Hepatic stellate cell (primary cell): ENCODE data around the gene PHF21B.
"Not testable (repeated sequence)": the region's sequence is repeated elsewhere in the genome, so short reads cannot be mapped to it uniquely, and the experiment has no call there.

ENCODE experiments used
- DNase-seq: peaks from one replicate; pipeline ENCODE4 v3.0.0; 2011; ENCODE audit warnings: low spot score

Gene PHF21B

DNA sequence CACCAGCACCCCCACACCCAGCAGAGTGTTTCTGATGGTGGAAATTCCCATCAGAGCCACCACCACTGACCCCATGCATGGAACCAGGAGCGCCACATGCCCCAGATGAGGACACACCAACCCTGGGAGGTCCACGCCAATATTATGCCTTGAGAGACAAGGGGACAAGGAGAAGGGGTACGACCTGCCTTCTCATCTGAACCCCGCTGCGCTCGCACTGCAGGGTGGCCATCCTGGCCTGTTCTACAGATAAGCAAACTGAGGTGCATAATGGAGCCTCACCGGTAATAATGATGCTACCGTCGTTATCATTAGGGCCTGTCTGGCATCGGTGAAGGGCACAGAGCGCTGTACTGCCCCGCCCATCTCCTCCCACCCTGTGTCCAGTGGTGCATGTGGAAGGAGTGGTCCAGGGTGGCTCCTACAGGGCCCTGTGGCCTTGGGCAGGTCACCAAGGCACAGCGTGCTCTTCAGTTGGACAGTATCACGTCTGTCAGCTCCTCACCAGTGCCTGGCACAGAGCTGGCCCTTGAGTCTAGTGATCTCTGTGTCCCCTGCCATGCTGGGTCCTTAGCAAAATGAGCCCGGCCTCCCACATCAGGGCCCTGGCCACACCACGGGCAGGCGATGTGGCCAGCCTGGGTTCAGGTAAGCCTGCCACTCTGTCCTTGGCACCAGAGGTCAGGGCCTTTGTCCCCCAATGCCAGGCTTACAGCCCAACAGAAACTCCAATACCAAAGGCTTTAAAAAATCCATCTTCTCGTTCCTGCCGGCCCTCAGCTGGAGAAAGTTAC is 92.2 kb downstream of the PHF21B start:
- DNase-seq, result no peak

DNA sequence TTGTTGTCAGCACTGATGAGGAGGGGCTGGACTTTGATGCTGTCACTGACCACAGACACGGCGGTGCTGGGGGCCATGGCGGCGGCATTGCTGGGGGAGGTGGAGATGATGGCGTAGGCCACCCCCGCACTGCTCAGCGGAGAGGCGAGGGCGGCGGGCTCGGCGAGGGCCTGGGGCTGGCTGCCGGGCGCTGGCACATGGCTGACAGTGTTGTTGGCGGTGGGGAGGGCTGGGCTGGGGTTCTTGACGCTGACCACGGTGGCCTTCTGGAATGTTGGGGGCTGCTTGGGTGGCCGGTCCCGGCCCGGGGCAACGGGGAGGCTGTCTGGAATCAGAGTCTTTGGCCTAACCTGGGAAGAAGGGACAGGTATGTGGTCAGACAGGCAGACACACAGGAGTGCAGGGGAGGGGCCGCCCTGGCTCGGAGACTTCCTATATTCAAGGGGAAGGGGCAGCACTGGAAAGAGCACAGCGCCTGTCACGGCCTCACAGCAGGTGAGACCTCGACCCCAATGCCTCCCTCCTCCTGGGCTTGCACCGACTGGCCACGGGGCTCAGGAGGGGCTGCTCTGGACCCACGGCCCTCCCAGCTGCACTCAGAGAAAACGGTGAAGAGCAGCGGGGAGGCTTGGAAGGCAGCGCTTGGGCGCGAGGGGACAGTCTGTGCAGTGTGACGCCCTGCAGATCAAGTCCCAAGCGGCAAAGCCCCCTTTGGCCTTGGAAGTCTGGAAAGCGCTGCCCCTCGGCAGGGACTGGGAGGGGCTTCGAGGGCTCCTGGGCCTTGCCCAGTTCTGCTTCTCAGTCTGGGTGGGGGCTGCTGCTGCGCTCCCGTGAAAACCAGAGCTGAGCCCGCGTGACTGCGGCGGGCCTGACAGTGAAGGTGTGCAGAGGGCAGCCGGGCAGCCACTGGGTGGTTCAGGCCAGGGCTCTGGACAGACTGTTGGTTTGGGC is 93.2 kb downstream of the PHF21B start:
- no peak for DNase-seq

DNA sequence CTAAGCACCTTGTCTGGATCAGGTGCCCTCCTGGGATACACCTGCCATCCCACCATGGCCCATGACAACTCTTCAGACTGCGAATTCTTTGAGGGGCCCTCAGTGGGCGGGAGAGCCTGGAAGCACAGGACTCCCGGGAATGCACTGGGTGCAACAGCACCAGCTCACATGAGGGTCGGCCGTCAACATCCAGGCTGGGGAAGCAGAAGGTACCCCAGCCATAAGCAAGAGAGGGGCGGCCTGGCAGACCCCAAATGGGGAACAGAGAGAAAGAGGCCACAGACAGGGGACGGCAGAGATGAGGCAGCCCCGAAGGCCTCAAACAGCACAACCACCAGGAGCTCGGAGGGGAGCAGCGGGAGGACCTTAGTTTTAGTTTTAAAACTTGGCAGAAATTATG is 94.4 kb downstream of the PHF21B start:
- DNase-seq, result no peak

DNA sequence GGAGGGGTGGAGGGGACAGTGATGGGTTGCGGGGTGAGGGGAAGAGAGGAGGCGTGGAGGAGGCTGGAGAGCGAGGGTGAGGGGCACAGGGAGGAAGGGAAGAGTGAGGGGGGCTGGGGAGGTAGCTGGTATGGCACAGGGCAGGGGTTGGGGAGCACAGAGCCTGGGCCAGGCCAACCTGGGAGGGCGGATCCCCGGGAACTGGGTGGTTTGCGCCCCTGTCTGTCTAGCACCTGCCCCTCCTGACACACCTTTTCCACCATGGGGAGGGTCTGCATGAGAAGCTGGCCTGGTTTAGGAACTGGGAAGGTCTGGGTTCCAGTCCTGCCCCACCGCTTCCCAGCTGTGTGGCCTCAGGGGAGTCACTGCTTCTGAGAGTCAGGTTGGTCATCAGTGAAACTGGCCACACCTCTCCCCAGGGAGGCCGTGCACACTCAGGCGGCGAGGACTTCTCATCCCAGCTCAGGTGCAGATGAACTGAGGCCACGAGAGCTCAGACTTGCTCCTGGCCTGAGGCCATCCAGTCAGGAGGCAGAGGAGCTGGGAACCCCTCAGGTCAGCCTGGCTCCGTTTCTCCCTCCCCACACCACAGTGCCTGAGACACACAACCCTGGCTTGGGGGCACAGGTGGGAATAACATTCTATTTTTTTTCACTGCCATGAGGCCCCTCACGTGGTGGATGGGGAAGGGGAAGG is 95.6 kb downstream of the PHF21B start:
- no peak for DNase-seq

DNA sequence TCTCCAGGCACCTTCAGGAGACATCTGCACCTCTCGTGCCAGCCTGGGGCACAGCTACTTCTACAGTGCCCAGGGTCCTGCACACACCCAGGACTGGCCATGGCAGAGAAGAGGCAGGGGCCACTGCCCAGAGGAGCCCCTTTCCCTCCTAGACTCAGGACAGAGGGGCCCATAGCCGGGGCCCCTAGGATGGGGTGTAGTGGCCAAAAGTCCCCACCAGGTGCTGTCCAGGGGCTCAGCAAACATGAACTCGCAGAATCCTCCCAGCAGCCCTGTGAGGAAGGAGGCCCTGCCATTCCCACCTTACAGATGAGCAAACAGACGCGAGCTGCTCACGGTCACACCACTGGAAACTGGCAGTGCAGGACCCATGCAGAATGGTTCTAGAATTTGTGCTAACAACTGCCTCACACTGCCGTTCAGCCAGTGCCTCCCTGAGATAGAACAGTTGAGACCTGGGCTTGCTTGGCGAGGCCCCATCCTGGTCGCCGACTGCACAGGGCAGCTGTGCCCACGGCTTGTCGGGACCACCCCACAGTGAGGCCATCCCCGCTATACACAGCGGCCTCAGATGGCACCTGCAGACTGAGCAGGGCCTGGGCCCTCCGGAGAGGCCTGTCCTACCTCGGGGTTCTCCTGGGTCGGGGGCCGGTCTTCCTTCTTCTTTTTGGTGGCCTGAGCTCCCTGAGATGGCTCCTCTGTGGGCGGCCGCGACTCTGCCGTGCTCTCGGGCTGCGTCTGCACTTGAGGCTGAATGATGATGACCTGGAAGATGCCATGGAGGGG is 96.4 kb downstream of the PHF21B start:
- DNase-seq, result no peak

DNA sequence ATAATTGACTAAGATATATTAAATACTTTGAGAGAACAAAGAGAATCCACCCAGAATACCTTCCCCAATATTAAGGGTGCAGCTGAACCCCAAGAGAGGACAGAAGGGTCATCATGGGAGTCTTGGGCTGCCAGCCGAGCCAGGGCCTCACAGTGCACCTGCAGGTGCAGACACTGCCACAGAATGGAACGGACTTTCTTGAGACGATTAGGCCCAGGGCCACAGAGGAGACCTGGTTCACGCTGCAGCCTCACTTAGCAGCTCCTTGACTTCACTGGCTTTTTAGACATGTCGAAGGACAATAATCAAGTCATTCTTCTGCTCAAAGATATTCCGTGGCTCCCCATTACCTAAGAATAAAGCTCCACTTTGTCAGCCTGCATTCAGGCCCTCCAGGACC is 100.6 kb downstream of the PHF21B start:
- DNase-seq, result no peak

DNA sequence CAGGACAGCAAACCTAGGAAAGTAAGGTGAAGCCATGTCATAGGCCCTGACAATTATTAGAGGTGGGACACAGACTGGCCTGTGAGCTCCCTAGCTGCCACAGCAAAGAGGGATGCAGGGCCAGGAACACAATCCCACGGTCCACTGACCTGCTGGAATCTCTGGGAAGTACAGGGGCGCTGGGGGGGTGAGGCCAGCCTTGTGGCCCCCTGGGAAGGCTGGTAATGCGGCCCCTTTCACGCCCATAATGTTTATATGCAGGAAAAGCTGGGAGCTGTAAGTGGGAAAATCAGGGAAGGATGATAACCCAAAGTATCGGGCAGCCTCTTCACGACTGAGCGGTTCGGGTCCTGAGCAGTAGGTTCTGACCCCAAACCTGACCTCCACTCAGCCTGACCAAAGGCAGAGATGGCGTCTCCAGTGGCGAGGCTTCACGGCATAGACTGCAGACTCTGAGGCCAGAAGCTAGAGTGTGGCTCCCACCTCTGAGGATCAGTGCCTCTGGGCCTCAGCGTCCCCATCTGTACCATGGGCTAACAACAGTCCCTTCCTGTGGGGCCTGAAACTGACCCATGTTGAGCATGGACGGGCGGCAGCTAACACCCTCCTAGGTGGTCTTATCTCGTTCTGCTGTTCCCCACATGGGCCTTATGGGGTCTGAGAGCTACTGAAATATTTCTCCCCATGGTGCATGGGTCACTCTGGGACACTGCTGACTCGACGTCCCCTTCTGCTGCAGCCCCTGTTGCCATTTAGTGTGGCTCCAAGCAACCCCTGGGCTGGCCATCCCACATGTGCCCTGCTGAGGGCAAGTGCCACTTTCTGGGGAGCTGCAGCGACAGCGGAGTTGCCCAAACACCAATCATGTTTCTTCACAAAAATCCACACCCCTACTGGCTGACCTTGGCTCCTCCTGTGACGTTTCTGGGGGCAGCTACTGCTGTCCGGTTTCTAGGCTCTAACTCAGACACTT is 101.8 kb downstream of the PHF21B start:
- no peak for DNase-seq

DNA sequence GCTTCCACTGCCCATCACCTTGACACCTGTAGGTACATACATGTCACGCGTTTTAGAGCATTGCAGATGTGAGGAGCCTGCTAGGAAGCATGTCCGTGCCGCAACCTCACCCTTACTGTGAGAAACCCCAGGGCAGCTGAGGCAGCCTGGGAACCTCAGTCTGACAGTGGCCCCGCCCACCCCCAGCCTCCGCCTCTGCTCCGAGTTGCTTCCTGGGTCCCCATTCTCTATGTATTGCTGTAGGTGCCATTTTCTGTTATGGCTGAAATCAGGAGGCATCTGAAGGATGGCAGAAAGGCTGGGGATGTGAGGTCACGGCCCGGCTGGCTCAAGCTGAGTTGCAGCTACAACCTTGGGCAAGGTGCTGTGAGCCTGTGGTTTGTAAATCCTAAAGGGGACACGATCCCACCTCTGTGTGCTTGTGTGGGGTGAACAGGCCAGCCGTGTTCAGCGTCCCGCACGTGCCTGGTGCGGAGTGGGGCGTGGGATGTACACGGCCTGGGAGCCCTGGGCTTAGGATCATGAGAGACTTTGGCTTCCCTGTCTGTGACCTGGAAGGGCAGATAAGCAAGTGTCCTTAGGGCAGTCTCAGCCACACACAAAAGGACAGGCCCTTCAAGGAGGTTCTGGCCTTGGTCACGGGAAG is 102.7 kb downstream of the PHF21B start:
- no peak for DNase-seq

DNA sequence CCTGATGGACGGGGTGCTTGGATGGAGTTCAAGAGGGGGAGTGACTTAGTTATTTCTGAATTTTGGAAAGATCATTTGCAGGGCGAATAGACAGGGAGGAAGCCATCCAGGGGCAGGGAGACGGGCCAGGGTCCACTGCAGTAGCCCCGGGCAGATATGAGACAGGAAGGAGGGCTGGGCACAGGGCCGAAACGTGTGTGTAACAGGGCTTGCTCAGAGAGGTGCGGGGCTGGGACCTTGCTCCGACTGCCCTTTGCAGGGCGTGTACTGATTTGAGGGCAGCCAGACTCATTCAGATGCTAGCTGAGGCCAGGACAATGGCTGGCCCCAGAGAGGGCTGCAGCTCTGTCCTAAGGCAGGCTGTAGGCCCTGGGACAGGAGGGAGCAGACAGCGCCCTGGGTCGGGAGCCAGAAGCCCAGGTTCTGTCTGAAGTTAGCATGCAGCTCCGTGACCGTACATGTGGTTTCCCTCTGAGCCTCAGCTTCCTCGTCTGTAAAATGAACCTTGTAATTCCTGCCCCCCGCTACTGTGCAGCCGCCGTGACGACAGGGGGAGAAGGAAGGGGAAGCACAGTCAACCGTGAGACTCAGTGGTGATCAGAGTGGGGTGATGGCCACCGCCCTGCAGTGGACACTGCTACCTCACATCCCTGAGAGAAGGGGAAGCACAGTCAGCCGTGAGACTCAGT is 103.4 kb downstream of the PHF21B start:
- no peak for DNase-seq

DNA sequence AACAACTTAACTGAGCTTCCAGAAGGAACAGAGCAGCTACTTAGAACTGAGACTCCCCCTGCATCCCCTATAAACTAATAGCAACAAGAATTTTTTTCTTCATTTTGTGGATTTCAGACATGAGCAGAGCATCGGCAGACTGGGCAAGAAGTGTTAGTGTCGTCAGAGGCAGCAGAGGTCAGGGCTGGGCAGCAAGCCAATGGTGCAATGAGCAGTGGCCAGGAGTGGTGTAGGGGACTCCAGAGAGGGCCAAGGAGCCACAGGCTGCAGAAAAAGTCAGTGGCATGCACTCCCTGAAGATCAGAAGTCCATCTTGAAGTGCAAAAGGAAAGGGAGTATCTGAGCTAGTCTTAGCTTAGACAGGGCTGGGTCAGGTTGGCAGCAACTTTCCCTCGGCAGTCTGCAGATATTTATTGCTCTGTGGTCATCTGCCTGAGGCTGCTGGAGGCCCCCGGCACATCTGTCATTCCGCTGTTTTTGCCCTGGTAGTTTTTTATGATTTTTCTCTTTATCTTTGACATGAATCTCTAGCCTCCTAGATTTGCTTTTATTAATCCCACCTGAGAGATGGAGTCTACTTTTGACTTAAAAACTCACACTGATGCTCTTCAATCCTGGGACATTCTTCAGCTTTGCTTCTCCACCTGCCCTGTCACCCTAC is 105.2 kb downstream of the PHF21B start:
- DNase-seq, result not testable (repeated sequence)

DNA sequence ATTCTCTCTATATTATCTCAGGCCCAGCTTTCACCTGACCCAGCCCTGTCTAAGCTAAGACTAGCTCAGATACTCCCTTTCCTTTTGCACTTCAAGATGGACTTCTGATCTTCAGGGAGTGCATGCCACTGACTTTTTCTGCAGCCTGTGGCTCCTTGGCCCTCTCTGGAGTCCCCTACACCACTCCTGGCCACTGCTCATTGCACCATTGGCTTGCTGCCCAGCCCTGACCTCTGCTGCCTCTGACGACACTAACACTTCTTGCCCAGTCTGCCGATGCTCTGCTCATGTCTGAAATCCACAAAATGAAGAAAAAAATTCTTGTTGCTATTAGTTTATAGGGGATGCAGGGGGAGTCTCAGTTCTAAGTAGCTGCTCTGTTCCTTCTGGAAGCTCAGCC is 106.6 kb downstream of the PHF21B start:
- DNase-seq, result not testable (repeated sequence)

DNA sequence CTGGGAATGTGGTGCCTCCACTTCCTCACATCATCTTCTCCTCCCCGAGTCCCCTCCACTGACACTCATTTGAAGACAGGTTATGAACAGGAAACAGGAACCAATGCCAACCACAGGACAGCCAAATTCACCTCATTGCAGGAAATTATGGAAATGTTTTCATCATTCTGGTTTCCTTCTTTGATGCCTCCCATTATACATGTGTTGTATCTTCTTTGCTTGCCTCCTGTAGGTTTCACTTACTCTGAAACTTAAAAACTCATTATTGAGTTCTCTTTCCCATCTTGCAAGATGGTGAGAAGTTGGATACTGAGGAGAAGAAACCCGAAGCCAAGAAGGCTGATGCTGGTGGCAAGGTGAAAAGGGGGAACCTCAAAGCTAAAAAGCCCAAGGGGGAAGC is 108.5 kb downstream of the PHF21B start:
- no peak for DNase-seq

DNA sequence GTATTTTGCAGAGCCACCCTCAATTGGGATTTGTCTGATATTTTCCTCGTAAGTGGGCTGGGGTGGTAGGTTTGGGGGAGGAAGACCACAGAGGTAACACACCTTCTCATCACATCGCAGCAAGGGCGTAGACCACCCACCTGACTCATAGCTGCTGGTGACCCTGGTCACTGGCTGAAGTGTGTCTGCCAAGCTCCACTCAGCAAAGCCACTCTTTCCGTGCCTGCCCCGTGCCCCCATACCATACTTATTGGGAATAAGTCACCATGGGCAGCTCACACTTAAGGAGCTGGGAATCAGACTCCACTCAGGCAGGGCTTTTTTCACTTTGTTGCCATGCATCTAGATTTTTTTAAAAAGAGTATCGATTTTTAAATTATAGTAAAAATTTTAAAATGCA is 111.6 kb downstream of the PHF21B start:
- no peak for DNase-seq

DNA sequence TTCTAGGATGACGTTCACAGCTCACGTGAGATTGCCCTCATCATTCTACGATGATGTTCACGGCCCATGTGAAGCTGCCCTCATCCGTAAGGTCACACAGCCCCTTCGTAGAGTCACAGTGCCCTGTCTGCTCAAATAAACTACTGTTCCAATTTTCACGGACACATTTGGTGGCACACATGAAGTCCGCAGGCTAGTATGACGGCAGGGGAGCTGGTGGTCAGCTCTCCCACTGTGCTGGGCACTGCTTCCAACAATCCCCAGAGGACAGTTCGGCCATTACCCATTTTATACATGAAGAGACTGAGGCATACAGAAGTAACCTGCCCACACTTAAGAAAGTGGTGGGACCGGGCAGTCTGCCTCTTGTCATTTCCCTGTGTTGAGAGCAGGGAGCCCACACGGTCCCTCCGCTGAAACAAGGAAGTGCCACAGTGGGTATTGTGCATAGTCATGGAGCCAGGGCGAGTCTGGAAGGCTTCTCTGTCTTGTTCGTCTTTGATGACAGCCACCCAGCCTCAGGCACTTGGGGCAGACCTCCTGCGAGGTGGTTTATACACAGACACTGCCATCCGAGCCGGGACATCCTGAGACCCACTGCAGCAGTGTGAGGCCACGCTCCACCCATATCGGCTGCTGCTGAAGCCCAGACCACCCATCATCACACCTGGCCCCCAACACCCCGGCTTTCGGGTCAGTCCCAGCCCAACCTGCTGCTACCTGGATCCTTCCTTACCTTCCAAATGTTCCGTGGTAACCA is 114.3 kb downstream of the PHF21B start:
- no peak for DNase-seq

DNA sequence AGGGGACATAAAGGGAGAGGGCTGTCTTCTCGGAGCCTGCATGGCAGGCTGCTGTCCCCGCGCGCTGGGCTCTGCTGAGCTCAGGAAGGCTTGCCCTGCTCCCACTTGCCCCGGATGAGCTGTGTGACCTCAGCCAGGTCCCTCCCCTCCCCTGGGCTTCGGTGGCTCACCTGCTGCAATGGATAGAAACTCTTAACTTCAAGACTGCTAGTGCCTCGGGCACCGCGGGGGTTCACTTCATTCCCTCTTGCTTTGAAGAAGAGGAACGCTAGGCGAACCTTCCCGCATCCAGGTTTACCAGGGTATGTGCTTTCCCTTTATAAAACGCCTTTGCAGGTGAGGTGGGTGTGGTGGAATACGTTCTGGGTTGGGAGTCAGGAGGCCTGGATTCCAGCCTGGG is 115.0 kb downstream of the PHF21B start:
- no peak for DNase-seq

DNA sequence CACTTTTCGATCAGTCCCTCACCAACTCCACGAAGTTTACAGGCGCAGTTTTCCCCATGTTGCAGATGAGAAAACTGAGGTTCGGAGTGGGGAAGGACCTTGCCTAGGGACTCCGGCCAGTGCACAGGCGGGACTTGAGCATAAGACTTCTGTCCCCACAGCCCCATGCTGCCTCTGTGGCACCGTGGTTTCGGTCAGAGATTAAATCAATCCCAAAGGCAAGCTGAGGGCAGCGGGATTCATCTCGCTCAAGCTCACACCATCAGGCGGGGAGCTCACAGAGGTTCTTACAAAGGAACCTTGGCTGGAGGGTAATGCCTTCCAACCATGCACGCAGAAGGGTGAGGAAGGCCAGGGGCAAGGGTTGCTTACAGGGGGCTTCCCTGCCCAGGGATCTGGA is 115.5 kb downstream of the PHF21B start:
- no peak for DNase-seq

DNA sequence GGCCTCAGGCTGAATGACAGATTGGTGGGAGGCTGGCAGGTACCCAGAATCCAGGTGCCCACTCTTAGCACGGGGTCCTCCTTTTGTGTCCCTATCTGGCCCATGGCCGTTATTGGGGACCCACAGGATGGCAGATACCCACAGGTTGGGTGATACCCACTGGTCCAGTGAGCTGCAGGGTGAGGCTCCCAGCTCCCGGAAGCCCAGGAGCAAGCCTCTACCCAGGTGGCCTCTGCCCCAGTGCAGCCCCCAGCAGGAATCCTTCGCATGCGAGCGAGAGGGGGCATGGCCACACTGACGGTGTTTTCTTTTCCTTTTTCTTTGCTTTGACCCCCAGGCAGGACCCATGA is 116.1 kb downstream of the PHF21B start:
- no peak for DNase-seq
